ENCODE measurements around the gene MTR. TPM values are rescaled to one million over a fixed set of nuclear protein-coding genes. Genes with fewer than 3 reads are reported as not detected.

Gene MTR
- total RNA-seq, 1 experiment from 2014 or later, result 19.4 TPM

DNA sequence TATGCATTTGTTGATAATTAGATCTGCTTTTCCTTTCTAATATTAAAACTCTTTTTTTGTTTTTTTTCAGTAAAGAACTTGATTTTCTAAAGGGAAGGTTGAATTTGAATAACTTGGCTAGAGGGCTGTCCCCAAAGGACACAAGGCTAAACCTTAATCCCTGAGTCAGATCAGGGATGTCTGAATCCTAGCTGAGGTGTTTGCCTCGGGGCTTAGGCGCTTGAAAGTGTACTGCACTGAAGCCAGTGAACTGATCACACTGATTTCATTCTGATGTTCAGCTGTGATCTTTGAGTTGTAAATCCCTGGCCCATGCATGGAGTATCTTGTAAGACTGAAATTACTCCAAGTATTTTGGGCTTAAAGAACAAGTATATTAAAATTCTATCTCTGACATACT lies 42.8 kb downstream of the MTR start:
- H3K36me3 ChIP-seq (ENCODE audit: insufficient read depth, low read length), result peaks cover 62% of the 10 kb centered on the region
- no peak overlapping the region for H3K9ac ChIP-seq (ENCODE audit: low read length)
- no peaks in the 10 kb centered on the region for H3K4me1 ChIP-seq (ENCODE audit: low read length)
- no peaks in the 10 kb centered on the region; the same call in 1 of the 2 replicates for H3K9me2 ChIP-seq (replicated peaks; ENCODE audit: insufficient read depth, low read length)
- H4K20me1 ChIP-seq (ENCODE audit: insufficient read depth, low read depth, low read length), result no peaks in the 10 kb centered on the region
- H3K27ac ChIP-seq (ENCODE audit: low read length), result no peak overlapping the region
- H3K27me3 ChIP-seq (ENCODE audit: low read length), result no peaks in the 10 kb centered on the region
- no peaks in the 10 kb centered on the region for H3K9me3 ChIP-seq (ENCODE audit: low read length)
- DNase-seq, result no peak
- H3K79me2 ChIP-seq (ENCODE audit: low read length), result peaks cover 2% of the 10 kb centered on the region; the same call in 1 of the 2 replicates
- no peak overlapping the region for H3K4me3 ChIP-seq (ENCODE audit: low read length)
- H3K4me2 ChIP-seq (ENCODE audit: low read depth, low read length, poor library complexity, severe bottlenecking), result no peak overlapping the region
- H2AFZ ChIP-seq (ENCODE audit: low read length), result no peak overlapping the region

DNA sequence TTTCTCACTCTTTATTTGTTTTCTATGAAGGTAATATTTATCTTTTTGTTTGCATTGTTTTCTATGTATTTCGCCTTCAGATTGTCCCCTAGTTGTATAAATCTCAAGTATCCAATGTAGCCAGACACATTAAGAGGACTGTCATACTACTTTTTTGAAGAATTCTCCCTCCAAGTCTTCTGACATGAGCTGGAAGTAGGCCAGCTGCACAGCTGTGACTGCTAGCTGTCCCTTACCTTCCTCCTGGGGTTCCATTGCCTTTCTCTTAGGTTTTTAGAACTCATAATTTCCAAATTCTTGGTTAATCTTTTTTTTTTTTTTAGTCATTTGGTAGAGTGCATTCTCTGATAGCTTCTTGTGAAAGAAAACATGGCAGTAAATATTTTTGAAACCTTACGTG lies 46.2 kb downstream of the MTR start:
- H3K79me2 ChIP-seq (ENCODE audit: low read length), result peaks cover 22% of the 10 kb centered on the region
- H4K20me1 ChIP-seq (ENCODE audit: insufficient read depth, low read depth, low read length), result no peaks in the 10 kb centered on the region
- no peaks in the 10 kb centered on the region for H3K9me3 ChIP-seq (ENCODE audit: low read length)
- no peak overlapping the region for H3K9ac ChIP-seq (ENCODE audit: low read length)
- H3K9me2 ChIP-seq (replicated peaks; ENCODE audit: insufficient read depth, low read length), result no peaks in the 10 kb centered on the region
- H3K36me3 ChIP-seq (ENCODE audit: insufficient read depth, low read length), result peaks cover 52% of the 10 kb centered on the region
- no peaks in the 10 kb centered on the region for H3K4me1 ChIP-seq (ENCODE audit: low read length)
- no peak for DNase-seq
- no peak overlapping the region for H2AFZ ChIP-seq (ENCODE audit: low read length)
- no peak overlapping the region for H3K27ac ChIP-seq (ENCODE audit: low read length)
- H3K4me3 ChIP-seq (ENCODE audit: low read length), result no peak overlapping the region
- no peak overlapping the region for H3K4me2 ChIP-seq (ENCODE audit: low read depth, low read length, poor library complexity, severe bottlenecking)
- no peaks in the 10 kb centered on the region for H3K27me3 ChIP-seq (ENCODE audit: low read length)

DNA sequence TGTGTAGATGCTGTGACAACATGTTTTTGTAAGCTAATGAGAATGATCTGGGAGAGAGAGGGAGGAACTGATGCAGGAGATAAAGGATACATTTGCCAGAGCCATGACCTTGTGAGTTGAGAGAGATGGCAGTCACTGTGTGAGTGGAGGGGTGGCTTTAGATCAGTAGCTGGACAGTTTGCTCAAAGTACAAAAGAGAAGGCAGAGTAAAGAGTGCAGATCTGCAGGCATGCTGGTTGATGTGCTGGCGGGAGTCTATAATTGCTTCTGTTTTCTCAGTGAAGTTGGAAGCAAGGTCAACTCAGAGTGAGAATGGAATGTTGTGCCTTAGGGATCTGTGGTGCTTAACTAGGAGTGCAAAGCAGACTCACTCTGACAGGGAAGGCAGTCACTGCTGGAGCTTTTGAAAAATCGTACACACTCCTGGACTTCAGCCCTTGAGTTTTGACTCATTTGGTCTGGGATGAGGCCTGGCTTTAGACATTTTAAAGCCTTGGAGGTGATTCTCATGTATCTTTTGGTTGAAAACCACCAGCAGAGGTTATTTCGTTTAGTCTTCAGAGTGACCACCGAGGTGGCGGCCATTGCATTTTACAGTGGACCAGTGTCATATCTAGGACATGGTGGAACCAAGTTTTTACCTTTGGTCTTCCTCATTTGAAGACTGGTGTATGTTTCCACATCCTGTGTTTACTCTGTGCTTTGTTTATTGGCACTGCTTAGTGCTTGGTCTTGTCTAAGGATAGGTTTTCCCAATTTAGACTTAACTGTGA lies 49.6 kb downstream of the MTR start:
- Histone ChIP-seq H3K4me1 (ENCODE audit: low read length) (no peaks in the 10 kb centered on the region), H2AFZ (ENCODE audit: low read length) (no peak overlapping the region), H3K9me2 (replicated peaks; ENCODE audit: insufficient read depth, low read length) (no peaks in the 10 kb centered on the region), H3K9ac (ENCODE audit: low read length) (no peak overlapping the region), H3K79me2 (ENCODE audit: low read length) (peaks cover 20% of the 10 kb centered on the region), H3K4me2 (ENCODE audit: low read depth, low read length, poor library complexity, severe bottlenecking) (no peak overlapping the region), H3K27ac (ENCODE audit: low read length) (no peak overlapping the region), H3K36me3 (ENCODE audit: insufficient read depth, low read length) (peaks cover 33% of the 10 kb centered on the region), H3K9me3 (ENCODE audit: low read length) (no peaks in the 10 kb centered on the region), H3K4me3 (ENCODE audit: low read length) (no peak overlapping the region), H4K20me1 (ENCODE audit: insufficient read depth, low read depth, low read length) (no peaks in the 10 kb centered on the region), H3K27me3 (ENCODE audit: low read length) (no peaks in the 10 kb centered on the region)
- no peak for DNase-seq

DNA sequence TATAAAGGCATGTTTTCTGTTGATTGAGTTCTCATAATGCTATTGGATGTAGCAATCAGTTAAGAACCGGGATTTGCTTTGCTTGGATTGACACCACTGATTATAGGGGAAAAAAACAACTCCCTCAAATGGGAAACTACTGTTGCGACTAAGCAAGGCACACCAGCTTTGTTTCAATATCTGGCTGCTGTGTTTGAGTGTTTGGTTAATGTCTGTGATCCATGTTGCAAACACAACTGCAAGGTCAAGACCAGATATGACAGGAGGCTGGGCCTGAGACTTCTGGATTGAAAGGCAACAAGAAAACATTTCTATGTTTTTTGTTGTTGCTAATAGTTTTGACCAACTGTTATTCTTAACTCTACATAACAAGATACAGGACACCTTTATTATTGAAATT lies 50.7 kb downstream of the MTR start:
- Histone ChIP-seq H2AFZ (ENCODE audit: low read length) (no peak overlapping the region), H3K36me3 (ENCODE audit: insufficient read depth, low read length) (peaks cover 24% of the 10 kb centered on the region; the same call in 1 of the 2 replicates), H3K4me2 (ENCODE audit: low read depth, low read length, poor library complexity, severe bottlenecking) (no peak overlapping the region), H3K9ac (ENCODE audit: low read length) (no peak overlapping the region), H3K27ac (ENCODE audit: low read length) (no peak overlapping the region), H3K9me2 (replicated peaks; ENCODE audit: insufficient read depth, low read length) (no peaks in the 10 kb centered on the region), H3K9me3 (ENCODE audit: low read length) (no peaks in the 10 kb centered on the region), H3K4me3 (ENCODE audit: low read length) (no peak overlapping the region), H4K20me1 (ENCODE audit: insufficient read depth, low read depth, low read length) (no peaks in the 10 kb centered on the region), H3K4me1 (ENCODE audit: low read length) (no peaks in the 10 kb centered on the region), H3K79me2 (ENCODE audit: low read length) (peaks cover 20% of the 10 kb centered on the region), H3K27me3 (ENCODE audit: low read length) (no peaks in the 10 kb centered on the region)
- DNase-seq, result no peak

GRCh38 chr1:236848274-236848923 lies 53.3 kb downstream of the MTR start:
- no peaks in the 10 kb centered on the region for H3K4me1 ChIP-seq (ENCODE audit: low read length)
- H3K9ac ChIP-seq (ENCODE audit: low read length), result no peak overlapping the region
- peaks cover 15% of the 10 kb centered on the region for H3K79me2 ChIP-seq (ENCODE audit: low read length)
- peaks cover 27% of the 10 kb centered on the region; the same call in 1 of the 2 replicates for H3K36me3 ChIP-seq (ENCODE audit: insufficient read depth, low read length)
- DNase-seq, result no peak
- no peak overlapping the region for H3K4me3 ChIP-seq (ENCODE audit: low read length)
- H3K27me3 ChIP-seq (ENCODE audit: low read length), result no peaks in the 10 kb centered on the region
- no peak overlapping the region for H2AFZ ChIP-seq (ENCODE audit: low read length)
- H3K4me2 ChIP-seq (ENCODE audit: low read depth, low read length, poor library complexity, severe bottlenecking), result no peak overlapping the region
- no peaks in the 10 kb centered on the region for H3K9me3 ChIP-seq (ENCODE audit: low read length)
- H3K27ac ChIP-seq (ENCODE audit: low read length), result no peak overlapping the region
- no peaks in the 10 kb centered on the region for H3K9me2 ChIP-seq (replicated peaks; ENCODE audit: insufficient read depth, low read length)
- H4K20me1 ChIP-seq (ENCODE audit: insufficient read depth, low read depth, low read length), result no peaks in the 10 kb centered on the region

DNA sequence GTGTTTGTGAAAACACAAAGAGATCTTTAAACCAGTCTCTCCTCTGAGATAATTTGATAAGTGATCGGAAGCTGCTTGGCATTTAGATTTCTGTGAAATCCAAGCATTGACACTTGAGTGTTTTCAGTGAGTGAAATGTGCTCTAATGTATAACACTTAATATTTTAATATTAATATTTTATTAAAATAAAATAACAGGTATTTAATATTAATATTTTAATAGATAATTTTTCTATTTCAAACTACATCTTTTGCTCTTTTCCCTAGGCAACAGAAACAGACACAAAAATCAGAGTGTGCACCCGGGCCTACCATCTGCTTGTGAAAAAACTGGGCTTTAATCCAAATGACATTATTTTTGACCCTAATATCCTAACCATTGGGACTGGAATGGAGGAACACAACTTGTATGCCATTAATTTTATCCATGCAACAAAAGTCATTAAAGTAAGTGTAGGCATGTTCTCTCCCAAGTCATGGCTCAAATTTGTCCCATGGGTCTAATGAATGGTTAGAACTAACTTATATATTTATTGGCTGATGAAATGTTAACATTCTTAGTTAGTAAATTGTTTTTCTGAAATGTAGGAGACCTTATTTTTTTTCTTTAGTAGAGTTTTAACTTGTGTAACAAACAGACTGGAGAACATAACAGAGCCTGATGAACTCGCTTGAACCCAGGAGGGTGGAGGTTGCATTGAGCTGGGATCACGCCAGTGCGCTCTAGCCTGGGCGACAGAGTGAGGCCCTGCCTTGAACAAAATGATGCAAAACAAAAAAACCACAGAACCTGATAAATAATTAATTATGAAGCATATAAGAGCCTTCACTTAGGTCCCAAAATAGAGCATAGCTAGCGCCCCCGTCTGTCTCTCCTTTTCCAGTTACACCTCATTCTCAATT lies 55.2 kb downstream of the MTR start:
- peaks cover 35% of the 10 kb centered on the region; the same call in 1 of the 2 replicates for H3K36me3 ChIP-seq (ENCODE audit: insufficient read depth, low read length)

GRCh38 chr1:236851871-236852270 lies 56.8 kb downstream of the MTR start:
- no peak for DNase-seq
- Histone ChIP-seq H3K36me3 (ENCODE audit: insufficient read depth, low read length) (peaks cover 35% of the 10 kb centered on the region; the same call in 1 of the 2 replicates), H3K9me3 (ENCODE audit: low read length) (no peaks in the 10 kb centered on the region)

More for the DNA sequence above, 55.2 kb downstream of the MTR start:
- H3K9me3 ChIP-seq (ENCODE audit: low read length), result no peaks in the 10 kb centered on the region
- no peak overlapping the region for H3K27ac ChIP-seq (ENCODE audit: low read length)
- no peak overlapping the region for H3K4me3 ChIP-seq (ENCODE audit: low read length)
- H4K20me1 ChIP-seq (ENCODE audit: insufficient read depth, low read depth, low read length), result no peaks in the 10 kb centered on the region
- H3K4me1 ChIP-seq (ENCODE audit: low read length), result no peaks in the 10 kb centered on the region
- H3K9me2 ChIP-seq (replicated peaks; ENCODE audit: insufficient read depth, low read length), result no peaks in the 10 kb centered on the region
- no peak overlapping the region for H3K9ac ChIP-seq (ENCODE audit: low read length)
- H2AFZ ChIP-seq (ENCODE audit: low read length), result no peak overlapping the region
- no peak for DNase-seq
- no peaks in the 10 kb centered on the region for H3K27me3 ChIP-seq (ENCODE audit: low read length)
- H3K4me2 ChIP-seq (ENCODE audit: low read depth, low read length, poor library complexity, severe bottlenecking), result no peak overlapping the region
- H3K79me2 ChIP-seq (ENCODE audit: low read length), result no peaks in the 10 kb centered on the region; the same call in 1 of the 2 replicates

More at GRCh38 chr1:236851871-236852270, 56.8 kb downstream of the MTR start:
- Histone ChIP-seq H3K27me3 (ENCODE audit: low read length) (no peaks in the 10 kb centered on the region), H3K4me2 (ENCODE audit: low read depth, low read length, poor library complexity, severe bottlenecking) (no peak overlapping the region), H4K20me1 (ENCODE audit: insufficient read depth, low read depth, low read length) (no peaks in the 10 kb centered on the region), H3K27ac (ENCODE audit: low read length) (no peak overlapping the region), H3K79me2 (ENCODE audit: low read length) (peaks cover 7% of the 10 kb centered on the region; the same call in 1 of the 2 replicates), H3K4me3 (ENCODE audit: low read length) (no peak overlapping the region), H3K9ac (ENCODE audit: low read length) (no peak overlapping the region), H3K9me2 (replicated peaks; ENCODE audit: insufficient read depth, low read length) (no peaks in the 10 kb centered on the region), H2AFZ (ENCODE audit: low read length) (no peak overlapping the region), H3K4me1 (ENCODE audit: low read length) (no peaks in the 10 kb centered on the region)
